ENCODE measurements around the gene NRM.
"Not testable (repeated sequence)": the region's sequence is repeated elsewhere in the genome, so short reads cannot be mapped to it uniquely, and the experiment has no call there.

NRM gene

GRCh38 chr6:30727920-30728553 is 37.3 kb upstream of the NRM start:
- TF ChIP-seq CTCF (IDR thresholded peaks at IDR 0.05; ENCODE audit: control insufficient read depth, extremely low read depth, insufficient read depth): no peak
- no peak for DNase-seq (ENCODE audit: low read depth)
- no peak overlapping the region for H3K4me3 ChIP-seq (ENCODE audit: low read depth, low read length)

- no peak for DNase-seq (ENCODE audit: low read depth)
- TF ChIP-seq CTCF (IDR thresholded peaks at IDR 0.05; ENCODE audit: control insufficient read depth, extremely low read depth, insufficient read depth): no peak
- no peak overlapping the region for H3K4me3 ChIP-seq (ENCODE audit: low read depth, low read length)
These were observed 36.0 kb upstream of the NRM start for GRCh38 chr6:30726506-30727413.

GRCh38 chr6:30725713-30726505 is 35.1 kb upstream of the NRM start:
- TF ChIP-seq CTCF (IDR thresholded peaks at IDR 0.05; ENCODE audit: control insufficient read depth, extremely low read depth, insufficient read depth): no peak
- DNase-seq (ENCODE audit: low read depth): no peak
- no peak overlapping the region for H3K4me3 ChIP-seq (ENCODE audit: low read depth, low read length)

- H3K4me3 ChIP-seq (ENCODE audit: low read depth, low read length): no peak overlapping the region
- no peak for DNase-seq (ENCODE audit: low read depth)
- TF ChIP-seq CTCF (IDR thresholded peaks at IDR 0.05; ENCODE audit: control insufficient read depth, extremely low read depth, insufficient read depth): no peak
These were observed 34.3 kb upstream of the NRM start for GRCh38 chr6:30724906-30725667.

- DNase-seq (ENCODE audit: low read depth); H3K4me3 ChIP-seq (ENCODE audit: low read depth, low read length): not testable (repeated sequence)
These were observed 33.3 kb upstream of the NRM start for GRCh38 chr6:30723843-30724741.

GRCh38 chr6:30723159-30723842 is 32.5 kb upstream of the NRM start:
- not testable (repeated sequence) for H3K4me3 ChIP-seq (ENCODE audit: low read depth, low read length); DNase-seq (ENCODE audit: low read depth)
